ENCODE data around the gene MPRIP. TPM values are rescaled to one million over a fixed set of nuclear protein-coding genes. Genes with fewer than 3 reads are reported as not detected.

The MPRIP gene
- total RNA-seq, 1 donor from 2014 or later, result 350 TPM

GRCh38 chr17:17029938-17030337 lies 12.3 kb upstream of the MPRIP start:
- Histone ChIP-seq H3K9me3 (replicated peaks) (no peaks in the 10 kb centered on the region), H3K4me3 (no peak overlapping the region), H3K4me1 (peaks cover 47% of the 10 kb centered on the region), H3K27ac (replicated peaks) (no peak overlapping the region), H3K36me3 (no peaks in the 10 kb centered on the region), H3K27me3 (ENCODE audit: low read depth) (no peaks in the 10 kb centered on the region)
- intact Hi-C loops (cut with micrococcal nuclease), result no loop called here
- no peak for TF ChIP-seq CTCF (IDR thresholded peaks at IDR 0.05; ENCODE audit: borderline replicate concordance)
- no peak for DNase-seq

GRCh38 chr17:17030515-17031211 lies 11.6 kb upstream of the MPRIP start:
- intact Hi-C loops (cut with micrococcal nuclease), result no loop called here
- peaks cover 39% of the 10 kb centered on the region for H3K4me1 ChIP-seq
- no peak for DNase-seq

GRCh38 chr17:17032131-17032692 lies 10.0 kb upstream of the MPRIP start:
- peak; percentile 57 for DNase-seq
- peaks cover 47% of the 10 kb centered on the region for H3K4me1 ChIP-seq
- intact Hi-C loops (cut with micrococcal nuclease), result no loop called here
- H3K9me3 ChIP-seq (replicated peaks), result no peaks in the 10 kb centered on the region
- peak overlapping the region; percentile 80 for H3K27ac ChIP-seq (replicated peaks)
- H3K4me3 ChIP-seq, result no peak overlapping the region
- no peak for TF ChIP-seq CTCF (IDR thresholded peaks at IDR 0.05; ENCODE audit: borderline replicate concordance)
- no peaks in the 10 kb centered on the region for H3K36me3 ChIP-seq
- H3K27me3 ChIP-seq (ENCODE audit: low read depth), result no peaks in the 10 kb centered on the region

More at GRCh38 chr17:17030515-17031211, 11.6 kb upstream of the MPRIP start:
- no peak overlapping the region for H3K4me3 ChIP-seq
- H3K36me3 ChIP-seq, result no peaks in the 10 kb centered on the region
- no peak for TF ChIP-seq CTCF (IDR thresholded peaks at IDR 0.05; ENCODE audit: borderline replicate concordance)
- H3K27me3 ChIP-seq (ENCODE audit: low read depth), result no peaks in the 10 kb centered on the region
- H3K27ac ChIP-seq (replicated peaks), result no peak overlapping the region
- no peaks in the 10 kb centered on the region for H3K9me3 ChIP-seq (replicated peaks)

GRCh38 chr17:17033466-17033865 lies 8.8 kb upstream of the MPRIP start:
- no peak for TF ChIP-seq CTCF (IDR thresholded peaks at IDR 0.05; ENCODE audit: borderline replicate concordance)
- H3K9me3 ChIP-seq (replicated peaks), result no peaks in the 10 kb centered on the region
- no peak for DNase-seq
- peaks cover 45% of the 10 kb centered on the region for H3K4me1 ChIP-seq
- intact Hi-C loops (cut with micrococcal nuclease), result no loop called here
- H3K4me3 ChIP-seq, result no peak overlapping the region
- no peak overlapping the region for H3K27ac ChIP-seq (replicated peaks)
- H3K27me3 ChIP-seq (ENCODE audit: low read depth), result no peaks in the 10 kb centered on the region
- no peaks in the 10 kb centered on the region for H3K36me3 ChIP-seq

- H3K9me3 ChIP-seq (replicated peaks), result no peaks in the 10 kb centered on the region
- no peak overlapping the region for H3K27ac ChIP-seq (replicated peaks)
- no peak for TF ChIP-seq CTCF (IDR thresholded peaks at IDR 0.05; ENCODE audit: borderline replicate concordance)
- no peaks in the 10 kb centered on the region for H3K36me3 ChIP-seq
- intact Hi-C loops (cut with micrococcal nuclease), result no loop called here
- no peak overlapping the region for H3K4me3 ChIP-seq
- peaks cover 40% of the 10 kb centered on the region for H3K4me1 ChIP-seq
- H3K27me3 ChIP-seq (ENCODE audit: low read depth), result no peaks in the 10 kb centered on the region
- DNase-seq, result no peak
These were observed 8.2 kb upstream of the MPRIP start for GRCh38 chr17:17034026-17034425.
